Transverse colon (tissue), 3 donors: ENCODE results near the gene INPPL1.

Experiments used
- EP300 ChIP-seq: sonication (generic); formaldehyde crosslinking; IDR thresholded peaks from one replicate; pipeline ENCODE4 v1.6.1; 2017; ENCODE audit warnings: antibody characterized with exemption, low read depth
- POLR2A ChIP-seq: fragments of 450-650 bp; IDR thresholded peaks from one replicate; pipeline ENCODE4 v1.6.1; 2016; ENCODE audit warnings: antibody characterized with exemption, mild to moderate bottlenecking, moderate library complexity
- TF ChIP-seq, protein P1 (sequence below), 5 experiments: fragments of 200-600 bp in 3 of 5; fragments of 450-650 bp in 2 of 5; sonication (generic) in 3 of 5; IDR thresholded peaks; 1 replicate in 2 of 5; 2 replicates in 3 of 5; pipeline ENCODE4 v1.5.1; 2016 to 2017; ENCODE audit warnings: antibody characterized with exemption in 5 of 5, inconsistent platforms in 3 of 5, mild to moderate bottlenecking in 2 of 5, moderate library complexity in 1 of 5

DNA sequence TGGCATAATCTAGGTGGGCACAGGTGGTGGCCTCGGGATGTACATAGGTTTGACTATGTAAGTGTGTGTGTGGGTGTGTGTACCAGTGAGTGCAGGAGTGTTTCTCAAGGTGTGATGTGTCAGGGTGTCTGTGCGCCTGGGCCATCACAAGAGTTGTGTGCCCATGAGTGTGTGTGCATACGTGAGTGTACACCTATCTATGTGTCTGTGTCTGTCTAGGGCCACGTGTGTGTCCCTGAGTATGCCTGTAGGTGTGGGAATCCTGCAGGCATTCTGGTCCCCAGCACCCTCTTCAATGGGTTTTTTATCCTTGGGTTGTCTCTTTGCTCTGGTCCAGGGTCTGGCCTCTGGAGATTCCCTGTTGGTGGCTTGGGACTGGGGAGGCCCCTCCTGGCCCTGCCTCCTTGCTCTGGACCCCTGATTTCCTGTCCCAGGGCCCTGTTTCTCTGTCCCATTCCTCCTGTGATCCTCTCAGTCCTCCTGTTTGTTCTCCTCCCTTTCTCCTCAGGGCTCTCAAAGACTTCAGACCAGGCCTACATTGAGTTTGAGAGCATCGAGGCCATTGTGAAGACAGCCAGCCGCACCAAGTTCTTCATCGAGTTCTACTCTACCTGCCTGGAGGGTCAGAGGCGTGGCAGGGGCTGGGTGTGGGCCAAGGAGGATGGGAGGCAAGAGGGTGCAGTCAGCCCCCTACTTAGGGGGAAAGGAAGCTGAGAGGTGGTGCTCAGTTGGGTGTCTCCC lies 9.4 kb downstream of the INPPL1 start:
- TF ChIP-seq, protein P1, sequence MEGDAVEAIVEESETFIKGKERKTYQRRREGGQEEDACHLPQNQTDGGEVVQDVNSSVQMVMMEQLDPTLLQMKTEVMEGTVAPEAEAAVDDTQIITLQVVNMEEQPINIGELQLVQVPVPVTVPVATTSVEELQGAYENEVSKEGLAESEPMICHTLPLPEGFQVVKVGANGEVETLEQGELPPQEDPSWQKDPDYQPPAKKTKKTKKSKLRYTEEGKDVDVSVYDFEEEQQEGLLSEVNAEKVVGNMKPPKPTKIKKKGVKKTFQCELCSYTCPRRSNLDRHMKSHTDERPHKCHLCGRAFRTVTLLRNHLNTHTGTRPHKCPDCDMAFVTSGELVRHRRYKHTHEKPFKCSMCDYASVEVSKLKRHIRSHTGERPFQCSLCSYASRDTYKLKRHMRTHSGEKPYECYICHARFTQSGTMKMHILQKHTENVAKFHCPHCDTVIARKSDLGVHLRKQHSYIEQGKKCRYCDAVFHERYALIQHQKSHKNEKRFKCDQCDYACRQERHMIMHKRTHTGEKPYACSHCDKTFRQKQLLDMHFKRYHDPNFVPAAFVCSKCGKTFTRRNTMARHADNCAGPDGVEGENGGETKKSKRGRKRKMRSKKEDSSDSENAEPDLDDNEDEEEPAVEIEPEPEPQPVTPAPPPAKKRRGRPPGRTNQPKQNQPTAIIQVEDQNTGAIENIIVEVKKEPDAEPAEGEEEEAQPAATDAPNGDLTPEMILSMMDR (IDR thresholded peaks at IDR 0.05), result no peak
- TF ChIP-seq POLR2A (no peak), EP300 (no peak)
